Tibial nerve (tissue), 4 donors: Measurements from ENCODE around the gene ZNF584. TPM values are rescaled to one million over a fixed set of nuclear protein-coding genes. Genes with fewer than 3 reads are reported as not detected.
A peak's percentile ranks its signal among the peaks of the same experiment; 100 is the strongest.

Source experiments
- DNase-seq, 2 donors: peaks; one replicate each; pipeline ENCODE4 v3.0.0-alpha.2; 2019; ENCODE audit warnings: low spot score in 2 of 2
- H3K27ac ChIP-seq, 4 donors: fragments of 200-600 bp; sonication (generic) in 3 of 4; one replicate each; pipeline ENCODE4 v1.5.1; 2017 to 2019; ENCODE audit warnings: mild to moderate bottlenecking in 1 of 4
- H3K27me3 ChIP-seq, 2 donors: fragments of 200-600 bp; sonication (generic) in 1 of 2; one replicate each; pipeline versions ENCODE4 v1.5.1 to v1.6.0; 2017 to 2019
- H3K36me3 ChIP-seq, 3 donors: fragments of 200-600 bp; sonication (generic); one replicate each; pipeline ENCODE4 v1.5.1; 2018 to 2019
- H3K4me1 ChIP-seq, 4 donors: fragments of 200-600 bp; sonication (generic) in 3 of 4; one replicate each; pipeline ENCODE4 v1.5.1; 2017 to 2019
- H3K4me3 ChIP-seq, 4 donors: fragments of 200-600 bp; sonication (generic) in 3 of 4; one replicate each; pipeline ENCODE4 v1.5.1; 2017 to 2019; ENCODE audit warnings: mild to moderate bottlenecking in 1 of 4, moderate library complexity in 1 of 4
- H3K9me3 ChIP-seq, 4 donors: fragments of 200-600 bp; sonication (generic) in 3 of 4; one replicate each; pipeline ENCODE4 v1.5.1; 2017 to 2019
- CTCF ChIP-seq, 5 experiments: fragments of 200-600 bp in 3 of 5; fragments of 450-650 bp in 2 of 5; sonication (generic) in 3 of 5; IDR thresholded peaks; one replicate each; pipeline ENCODE4 v1.5.1; 2016 to 2019; ENCODE audit warnings: antibody characterized with exemption in 5 of 5, mild to moderate bottlenecking in 3 of 5, moderate library complexity in 2 of 5
- EP300 ChIP-seq, 2 donors: sonication (generic); formaldehyde crosslinking; IDR thresholded peaks; one replicate each; pipeline ENCODE4 v1.6.1; 2017; ENCODE audit warnings: antibody characterized with exemption in 2 of 2, mild to moderate bottlenecking in 1 of 2
- POLR2A ChIP-seq, 2 donors: fragments of 450-650 bp; IDR thresholded peaks; one replicate each; pipeline ENCODE4 v1.6.1; 2017; ENCODE audit warnings: antibody characterized with exemption in 2 of 2, mild to moderate bottlenecking in 2 of 2, moderate library complexity in 2 of 2
- WGBS, 2 donors: methylation state at CpG; one replicate each; pipeline ENCODE4 v1.1.5; 2018; 5-methylcytosine and 5-hydroxymethylcytosine counted together
- total RNA-seq, 4 donors: library from RNA; depleted of rRNA; stranded (reverse); fragments of >200 nt; gene quantifications; one replicate each; pipeline ENCODE4 v1.1.0, GENCODE V29; 2016

Gene ZNF584
- total RNA-seq, 4 donors from 2014 or later, result 16.4 to 24.6 (median 20.9) TPM

DNA sequence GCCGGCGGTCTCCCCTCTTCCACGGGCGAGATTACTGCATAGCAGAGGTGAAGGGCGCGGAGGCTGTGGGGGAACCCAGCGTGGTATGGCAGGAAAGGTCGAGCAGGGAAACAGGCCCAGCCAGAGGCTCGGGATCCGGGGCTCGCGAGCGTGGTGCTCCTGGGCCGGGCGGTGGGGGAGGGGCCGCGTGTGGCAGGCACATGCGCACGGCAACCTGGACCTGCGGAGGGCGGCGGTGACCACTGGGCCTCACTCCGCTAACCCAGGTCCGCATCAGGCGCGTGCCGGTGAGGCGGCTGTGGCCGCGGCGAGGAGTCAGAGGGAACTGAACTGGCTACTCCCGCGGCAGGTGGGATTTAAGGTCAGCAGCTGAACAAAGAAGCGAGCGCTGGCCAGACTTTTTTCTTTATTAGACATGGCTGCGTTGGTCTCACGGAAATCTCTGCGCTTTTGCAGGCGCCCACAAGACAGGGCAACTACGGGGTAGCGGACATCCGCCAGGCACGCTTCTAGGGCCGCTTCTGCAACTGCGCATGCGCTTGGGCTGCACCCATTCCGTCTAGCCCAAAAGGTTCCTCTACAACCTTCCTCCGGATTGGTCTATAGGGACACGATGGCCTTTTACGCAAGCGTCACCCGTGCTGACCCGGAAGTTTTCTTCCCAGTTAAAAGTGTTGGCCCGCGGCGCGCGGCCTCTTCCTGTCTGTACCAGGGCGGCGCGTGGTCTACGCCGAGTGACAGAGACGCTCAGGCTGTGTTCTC is 21.7 kb upstream of the ZNF584 start, which contains the start of gene RPS5:
Gene RPS5 (plus strand): TSS at position 694 of the 762 bp plus-strand sequence. CDS start 869 bp downstream, outside the sequence.
- H3K4me1 ChIP-seq, result peaks cover 0 to 67% (median 25%) of the 10 kb centered on the region in 4 donors
- peaks cover 0 to 38% (median 0%) of the 10 kb centered on the region in 3 donors for H3K36me3 ChIP-seq
- WGBS, 2 donors, result 1% methylated on average over 23 to 51 of the region's 64 CpGs
- peak; percentile 94 to 96 for DNase-seq
- TF ChIP-seq POLR2A (IDR thresholded peaks at IDR 0.05) (peak; percentile 62 to 75), EP300 (IDR thresholded peaks at IDR 0.05) (peak; percentile 88 to 90), CTCF (IDR thresholded peaks at IDR 0.05) (peak in 2 of 5 experiments; percentile 14 to 27)
- H3K4me3 ChIP-seq, result peak within 1 kb of the TSS; percentile 68 to 96 (median 82)
- no peaks in the 10 kb centered on the region for H3K27me3 ChIP-seq
- H3K9me3 ChIP-seq, result no peaks in the 10 kb centered on the region
- peak within 1 kb of the TSS; percentile 86 to 99 (median 96) for H3K27ac ChIP-seq

- no peak for DNase-seq
- Histone ChIP-seq H3K27me3 (no peaks in the 10 kb centered on the region), H3K27ac (peak overlapping the region; percentile 86 to 99 (median 96)), H3K4me1 (peaks cover 0 to 59% (median 22%) of the 10 kb centered on the region in 4 donors), H3K4me3 (peak overlapping the region; percentile 68 to 96 (median 82)), H3K36me3 (peaks cover 0 to 45% (median 0%) of the 10 kb centered on the region in 3 donors), H3K9me3 (no peaks in the 10 kb centered on the region)
- TF ChIP-seq EP300 (IDR thresholded peaks at IDR 0.05), result no peak
- no peak for TF ChIP-seq CTCF (IDR thresholded peaks at IDR 0.05)
- TF ChIP-seq POLR2A (IDR thresholded peaks at IDR 0.05), result no peak
- WGBS, 2 donors, result 5 to 8% methylated on average over 37 to 39 of the region's 39 CpGs
Observed at GRCh38 chr19:58387338-58388174, 20.9 kb upstream of the ZNF584 start.

- H3K9me3 ChIP-seq, result no peaks in the 10 kb centered on the region
- peaks cover 0 to 54% (median 22%) of the 10 kb centered on the region in 4 donors for H3K4me1 ChIP-seq
- peak overlapping the region; percentile 68 to 96 (median 82) for H3K4me3 ChIP-seq
- WGBS, 2 donors, result 82 to 89% methylated on average over 3 of the region's 3 CpGs
- TF ChIP-seq POLR2A (IDR thresholded peaks at IDR 0.05), result no peak
- TF ChIP-seq EP300 (IDR thresholded peaks at IDR 0.05), result no peak
- no peak for TF ChIP-seq CTCF (IDR thresholded peaks at IDR 0.05)
- no peak for DNase-seq
- H3K27me3 ChIP-seq, result no peaks in the 10 kb centered on the region
- peaks cover 0 to 51% (median 5%) of the 10 kb centered on the region in 3 donors for H3K36me3 ChIP-seq
- no peak overlapping the region for H3K27ac ChIP-seq
Observed at GRCh38 chr19:58388175-58388526, 20.3 kb upstream of the ZNF584 start.

- Histone ChIP-seq H3K36me3 (peaks cover 0 to 75% (median 16%) of the 10 kb centered on the region in 3 donors), H3K27me3 (peaks cover 0 to 23% of the 10 kb centered on the region in 2 donors), H3K4me3 (no peak overlapping the region), H3K9me3 (no peaks in the 10 kb centered on the region), H3K27ac (no peak overlapping the region), H3K4me1 (peaks cover 0 to 42% (median 4%) of the 10 kb centered on the region in 4 donors)
- WGBS, 2 donors, result 90 to 94% methylated on average over 24 to 26 of the region's 26 CpGs
- TF ChIP-seq CTCF (IDR thresholded peaks at IDR 0.05), result no peak
- no peak for TF ChIP-seq POLR2A (IDR thresholded peaks at IDR 0.05)
- TF ChIP-seq EP300 (IDR thresholded peaks at IDR 0.05), result no peak
- DNase-seq, result no peak
Observed at GRCh38 chr19:58392945-58393724, 15.3 kb upstream of the ZNF584 start.
